Measurements from ENCODE around the gene DDX39A. TPM values are rescaled to one million over a fixed set of nuclear protein-coding genes. Genes with fewer than 3 reads are reported as not detected.
"Not testable (repeated sequence)": the region's sequence is repeated elsewhere in the genome, so short reads cannot be mapped to it uniquely, and the experiment has no call there.

Gene DDX39A
- total and polyA plus RNA-seq, 2 of the 8 experiments (the other 6 are each of a cell fraction or from before 2014, with no cell fraction given), result 139 TPM

DNA sequence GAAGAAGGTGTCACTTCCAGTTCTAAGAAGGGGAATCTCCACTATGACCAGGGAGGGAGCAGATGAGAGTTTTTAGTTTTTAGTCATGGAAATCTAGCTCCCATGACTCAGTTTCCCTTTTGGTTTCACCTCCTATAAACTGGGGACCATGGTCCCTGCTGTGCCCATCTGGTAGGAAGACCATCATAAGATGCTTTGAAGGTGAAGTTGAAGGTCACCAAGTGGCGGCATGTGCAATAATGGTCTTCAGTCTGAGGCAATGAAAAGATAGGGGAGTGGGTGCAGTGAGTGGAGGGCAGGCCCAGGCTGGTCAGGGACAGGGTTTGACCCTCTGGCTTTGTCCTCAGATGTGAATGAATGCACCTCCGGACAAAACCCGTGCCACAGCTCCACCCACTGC is 22.4 kb downstream of the DDX39A start:
- not testable (repeated sequence) for H2BK120ac ChIP-seq (replicated peaks; ENCODE audit: low read depth, low read length); H3K4me1 ChIP-seq (replicated peaks in 1 of 4; ENCODE audit: control insufficient read depth in 3 of 4, insufficient read depth in 4 of 4, low read length in 3 of 4); H3K79me2 ChIP-seq (ENCODE audit: control insufficient read depth in 1 of 2, insufficient read depth in 2 of 2, low read length in 2 of 2); H3K4me2 ChIP-seq (ENCODE audit: insufficient read depth in 1 of 2, low read depth in 2 of 2, low read length in 2 of 2); H3K9ac ChIP-seq (replicated peaks in 1 of 4; ENCODE audit: extremely low read depth in 1 of 4, low read depth in 3 of 4, low read length in 3 of 4); FAIRE-seq; H3K79me1 ChIP-seq (ENCODE audit: low read depth, low read length); H2BK12ac ChIP-seq (ENCODE audit: low read depth, low read length); H3K56ac ChIP-seq (replicated peaks; ENCODE audit: insufficient read length, low read depth, low read length); H3K23ac ChIP-seq (ENCODE audit: insufficient read length); H4K91ac ChIP-seq (replicated peaks; ENCODE audit: insufficient read length, low read length); H3K4ac ChIP-seq (replicated peaks; ENCODE audit: insufficient read length, low read depth, low read length); H2BK20ac ChIP-seq (ENCODE audit: low read length); H2AK5ac ChIP-seq (ENCODE audit: low read depth, low read length); H3K36me3 ChIP-seq (ENCODE audit: control insufficient read depth in 2 of 4, insufficient read depth in 4 of 4, low read length in 3 of 4); H4K8ac ChIP-seq (ENCODE audit: extremely low read depth, insufficient read depth, low read length); H3K27ac ChIP-seq (ENCODE audit: low read depth, low read length); H3K14ac ChIP-seq (ENCODE audit: insufficient read length); H3K9me3 ChIP-seq (ENCODE audit: insufficient read depth in 2 of 2, low read depth in 1 of 2, low read length in 1 of 2); H4K5ac ChIP-seq (ENCODE audit: insufficient read length, low read depth, low read length); H3K23me2 ChIP-seq (ENCODE audit: low read depth, low read length); H3K4me3 ChIP-seq (ENCODE audit: extremely low read depth in 1 of 4, insufficient read depth in 2 of 4, low read depth in 3 of 4, low read length in 4 of 4); H2BK15ac ChIP-seq (ENCODE audit: low read length); H2BK5ac ChIP-seq (ENCODE audit: low read depth, low read length); H3K18ac ChIP-seq (ENCODE audit: extremely low read depth, low read length); H3K27me3 ChIP-seq (replicated peaks in 1 of 4; ENCODE audit: control insufficient read depth in 3 of 4, extremely low read depth in 1 of 4, insufficient read depth in 3 of 4, low read length in 3 of 4); H2AFZ ChIP-seq (ENCODE audit: low read length); DNase-seq (ENCODE audit: low read depth in 1 of 2, low spot score in 2 of 2); H4K20me1 ChIP-seq (replicated peaks in 1 of 2; ENCODE audit: control insufficient read depth in 1 of 2, insufficient read depth in 2 of 2, low read length in 2 of 2)
- POLR2A ChIA-PET (ENCODE audit: partially characterized antibody), result interaction anchor here (0.9 to 1.3 kb wide), 3 partner anchors 9 to 33 kb away, joined by 3 read pairs; no protein-coding TSS in a partner anchor
- 0 out of 2 replicates have a peak, but pooled peaks have one; percentile 12 for TF ChIP-seq KDM1A (IDR thresholded peaks at IDR 0.05; ENCODE audit: borderline replicate concordance, low read length)
- WGBS, 2 experiments (ENCODE audit: extremely low coverage in 1 of 2, insufficient coverage in 1 of 2, insufficient read length in 1 of 2, insufficient replicate concordance in 2 of 2, low coverage in 1 of 2, low lambda C conversion rate in 2 of 2, missing lambda C conversion rate in 1 of 2), result 100% methylated on average over 1 of the region's 3 CpGs; no CpG with 5 or more reads in 1 of the 2 experiments
- CTCF ChIA-PET (ENCODE audit: partially characterized antibody), result interaction anchor here (1.2 to 2.3 kb wide), 3 partner anchors 9 to 48 kb away, joined by 3 to 12 read pairs (median 4); no protein-coding TSS in a partner anchor

Measured in H1 (cell line).